HG03354 (cell line): ENCODE measurements around the gene SLC16A2.
"Not testable (repeated sequence)": the region's sequence is repeated elsewhere in the genome, so short reads cannot be mapped to it uniquely, and the experiment has no call there.

Source experiments
- ATAC-seq: cut with Tn5 transposase; IDR thresholded peaks from one replicate; pipeline ENCODE4 v1.9.1; 2021; ENCODE audit warnings: mild to moderate bottlenecking; ENCODE audit not compliant: unreplicated experiment, poor library complexity, severe bottlenecking

The SLC16A2 gene

DNA sequence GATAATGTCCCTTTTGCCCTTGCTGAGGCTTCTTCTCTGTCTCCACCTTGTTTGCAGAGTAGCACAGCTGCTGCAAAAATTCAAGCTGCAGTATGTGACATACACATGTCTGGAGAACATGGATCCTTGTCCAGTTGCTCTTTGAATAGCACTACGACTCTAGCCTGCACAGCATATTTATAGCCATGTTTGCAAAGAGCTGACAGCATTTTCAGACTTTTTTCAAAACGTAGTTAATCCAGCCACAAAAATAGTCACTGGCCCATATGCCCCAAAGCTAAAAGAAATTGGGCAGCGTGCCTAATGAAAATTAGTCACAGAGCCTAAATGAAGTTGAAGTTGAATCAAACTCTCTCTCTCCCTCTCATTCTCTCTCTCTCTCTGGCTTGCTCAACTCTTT, 17.5 kb downstream of the SLC16A2 start:
- no peak for ATAC-seq

DNA sequence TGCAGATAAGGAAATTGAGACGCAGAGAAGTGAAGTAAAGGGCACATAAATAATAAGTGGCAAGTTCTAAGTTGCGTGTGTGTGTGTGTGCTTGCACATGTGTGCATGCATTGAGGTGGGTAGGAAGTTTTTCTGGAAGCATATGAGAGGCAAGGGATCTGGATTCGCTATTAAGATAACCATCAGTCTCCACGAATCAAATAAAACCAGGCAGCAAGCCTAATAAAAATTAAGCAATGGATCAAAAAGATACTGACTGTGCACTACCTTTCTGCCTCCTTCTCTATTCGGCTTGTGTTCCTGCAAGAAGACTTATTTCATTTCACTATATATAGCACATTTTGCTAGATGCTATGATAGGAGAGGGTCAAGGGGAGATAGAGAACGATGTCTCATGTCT, 23.8 kb downstream of the SLC16A2 start:
- no peak for ATAC-seq

- ATAC-seq, result no peak
Measured at GRCh38 chrX:74446876-74447275, 25.6 kb downstream of the SLC16A2 start.

- ATAC-seq, result no peak
Measured at GRCh38 chrX:74448669-74449068, 27.4 kb downstream of the SLC16A2 start.

- ATAC-seq, result no peak
Measured at GRCh38 chrX:74449322-74449936, 28.1 kb downstream of the SLC16A2 start.

DNA sequence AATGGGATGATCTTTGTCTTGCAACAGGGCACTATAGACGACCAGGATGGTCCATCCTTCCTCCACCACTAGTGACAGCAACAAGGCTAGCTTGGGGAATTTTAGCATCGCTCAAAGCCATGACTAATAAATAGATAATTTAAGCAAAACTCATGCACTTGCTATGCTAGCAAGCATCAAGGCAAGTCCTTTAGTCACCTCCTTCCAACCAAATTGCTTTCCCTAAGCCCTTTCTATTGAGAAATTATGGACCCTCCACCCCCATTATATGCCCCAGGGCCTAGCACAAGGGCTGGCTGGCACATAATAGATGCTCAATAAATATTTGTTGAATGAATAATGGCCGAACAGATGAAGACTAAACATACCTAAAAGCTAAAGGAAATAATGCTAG, 28.6 kb downstream of the SLC16A2 start:
- ATAC-seq, result no peak

GRCh38 chrX:74450803-74451449, 29.6 kb downstream of the SLC16A2 start:
- ATAC-seq, result no peak

- no peak for ATAC-seq
Measured at GRCh38 chrX:74451450-74452198, 30.3 kb downstream of the SLC16A2 start.

GRCh38 chrX:74452199-74452481, 30.8 kb downstream of the SLC16A2 start:
- ATAC-seq, result no peak

DNA sequence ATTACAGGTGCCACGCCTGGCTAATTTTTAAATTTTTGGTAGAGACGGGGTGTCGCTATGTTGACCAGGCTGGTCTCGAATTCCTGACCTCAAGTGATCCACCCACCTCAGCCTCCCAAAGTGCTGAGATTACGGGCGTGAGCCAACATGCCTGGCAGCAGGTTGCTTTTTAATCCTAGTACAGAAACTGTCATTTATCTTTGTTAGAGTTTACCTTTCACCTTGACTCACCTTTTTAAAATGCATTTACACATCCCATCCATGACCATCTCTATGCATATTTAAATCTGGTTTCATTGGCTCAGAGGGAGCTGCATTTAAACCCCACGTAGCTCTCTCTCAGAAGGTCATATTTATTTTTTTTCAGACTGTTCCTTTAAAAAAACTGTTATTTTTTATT, 31.9 kb downstream of the SLC16A2 start:
- no peak for ATAC-seq

DNA sequence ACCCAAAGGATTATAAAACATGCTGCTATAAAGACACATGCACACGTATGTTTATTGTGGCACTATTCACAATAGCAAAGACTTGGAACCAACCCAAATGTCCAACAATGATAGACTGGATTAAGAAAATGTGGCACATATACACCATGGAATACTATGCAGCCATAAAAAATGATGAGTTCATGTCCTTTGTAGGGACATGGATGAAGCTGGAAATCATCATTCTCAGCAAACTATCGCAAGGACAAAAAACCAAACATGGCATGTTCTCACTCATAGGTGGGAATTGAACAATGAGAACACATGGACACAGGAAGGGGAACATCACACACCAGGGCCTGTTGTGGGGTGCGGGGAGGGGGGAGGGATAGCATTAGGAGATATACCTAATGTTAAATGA, 32.9 kb downstream of the SLC16A2 start:
- not testable (repeated sequence) for ATAC-seq

DNA sequence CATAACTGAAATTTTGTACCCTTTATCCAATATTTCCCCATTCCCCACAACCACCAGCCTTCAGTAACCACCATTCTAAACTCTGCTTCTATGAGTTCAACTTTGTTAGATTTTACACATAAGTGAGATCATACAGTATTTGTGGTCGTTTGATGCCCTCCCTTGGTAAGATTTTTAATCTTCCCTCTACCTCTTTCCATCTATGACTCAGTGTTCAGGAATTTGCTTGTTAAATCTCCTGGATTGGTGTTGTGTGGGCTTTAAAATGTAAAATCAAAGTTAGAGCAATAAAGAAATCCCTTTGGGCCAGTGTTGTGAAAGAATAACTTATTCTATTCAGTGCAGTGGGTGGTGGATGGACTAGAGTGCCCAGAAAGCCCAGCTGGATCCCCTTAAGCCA, 37.4 kb downstream of the SLC16A2 start:
- ATAC-seq, result no peak

- no peak for ATAC-seq
Measured at GRCh38 chrX:74461384-74461783, 40.1 kb downstream of the SLC16A2 start.

DNA sequence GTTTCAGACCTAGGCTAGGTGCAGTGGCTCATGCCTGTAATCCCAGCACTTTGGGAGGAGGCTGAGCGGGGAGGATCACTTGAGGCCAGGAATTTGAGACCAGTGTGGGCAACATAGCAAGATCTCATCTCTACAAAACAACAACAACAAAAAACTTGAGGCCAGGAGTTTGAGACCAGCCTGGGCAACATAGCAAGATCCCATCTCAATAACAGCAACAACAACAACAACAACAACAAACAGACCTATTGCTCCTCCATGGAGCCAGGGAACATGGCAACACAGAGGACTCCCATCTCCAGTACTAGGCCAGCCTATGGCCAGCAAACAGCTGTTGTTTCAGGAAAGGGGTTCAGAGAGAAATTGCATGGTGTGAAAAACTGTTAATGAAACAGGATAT, 43.4 kb downstream of the SLC16A2 start:
- ATAC-seq, result no peak

DNA sequence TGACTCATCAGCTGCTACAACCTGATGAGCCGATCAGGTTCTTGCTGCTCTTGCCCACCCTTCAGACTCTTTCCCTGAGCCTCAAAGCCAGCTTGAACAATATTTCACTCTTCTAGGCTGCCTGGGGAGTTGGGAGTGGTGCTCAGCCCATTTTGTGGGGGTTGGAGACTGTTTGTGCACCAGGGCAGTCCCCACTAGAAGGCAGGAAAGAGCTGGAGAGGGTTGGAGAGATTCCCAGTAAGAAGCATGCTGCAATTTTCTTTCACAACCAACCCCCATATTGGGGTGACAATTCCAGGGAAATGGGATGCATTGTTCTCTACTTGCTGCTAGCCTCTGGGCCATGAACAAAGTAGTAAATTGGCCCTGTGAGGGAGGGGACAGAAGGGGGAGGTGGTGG, 44.1 kb downstream of the SLC16A2 start:
- no peak for ATAC-seq

- no peak for ATAC-seq
Measured at GRCh38 chrX:74467656-74468055, 46.4 kb downstream of the SLC16A2 start.

GRCh38 chrX:74473116-74473515, 51.8 kb downstream of the SLC16A2 start:
- ATAC-seq, result not testable (repeated sequence)

- no peak for ATAC-seq
Measured at GRCh38 chrX:74490247-74490646, 69.0 kb downstream of the SLC16A2 start.

GRCh38 chrX:74492720-74493201, 71.5 kb downstream of the SLC16A2 start:
- ATAC-seq, result no peak

- ATAC-seq, result no peak
Measured at GRCh38 chrX:74493806-74494205, 72.5 kb downstream of the SLC16A2 start.

DNA sequence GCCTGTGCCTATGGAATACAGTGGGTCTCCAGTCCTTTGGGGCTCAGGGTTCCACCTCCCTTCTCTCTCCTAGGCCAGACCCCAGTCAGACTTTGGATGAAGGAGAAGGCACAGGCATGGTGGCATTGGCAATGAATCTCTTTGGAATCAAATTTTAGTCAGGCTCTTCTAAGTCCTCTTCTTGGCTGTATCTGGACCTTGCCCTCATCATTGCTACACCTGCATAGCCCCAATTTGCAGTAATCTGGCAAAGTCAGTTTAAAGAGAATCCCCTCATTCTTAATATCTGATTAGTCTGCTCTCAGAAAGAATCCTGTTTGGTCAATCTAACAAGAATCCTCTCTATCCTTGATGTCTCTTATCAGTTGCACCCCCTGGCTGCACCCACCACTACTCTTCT, 77.6 kb downstream of the SLC16A2 start:
- no peak for ATAC-seq
